ENCODE measurements around the gene MKKS. TPM values are rescaled to one million over a fixed set of nuclear protein-coding genes. Genes with fewer than 3 reads are reported as not detected.

The MKKS gene
- total RNA-seq (2021; ENCODE audit: unreplicated experiment) (19.9 TPM), Bru-seq, nascent RNA (percentile 86 among the genes with signal in this experiment), BruChase-seq, experiment 1, labeled RNA remaining after a 6-hour chase (percentile 82 among the genes with signal in this experiment), BruChase-seq, experiment 2, labeled RNA remaining after a 2-hour chase (percentile 81 among the genes with signal in this experiment)
- polyA plus RNA-seq (2012): 11.5 and 16.3 TPM in 2 replicates
- long read RNA-seq, full-length matches to known transcripts: 74 of 134 reads
- long read RNA-seq, partial matches to known transcripts: 54 of 134 reads
- long read RNA-seq, other reads (novel, unspliced or antisense): 6 of 134 reads

DNA sequence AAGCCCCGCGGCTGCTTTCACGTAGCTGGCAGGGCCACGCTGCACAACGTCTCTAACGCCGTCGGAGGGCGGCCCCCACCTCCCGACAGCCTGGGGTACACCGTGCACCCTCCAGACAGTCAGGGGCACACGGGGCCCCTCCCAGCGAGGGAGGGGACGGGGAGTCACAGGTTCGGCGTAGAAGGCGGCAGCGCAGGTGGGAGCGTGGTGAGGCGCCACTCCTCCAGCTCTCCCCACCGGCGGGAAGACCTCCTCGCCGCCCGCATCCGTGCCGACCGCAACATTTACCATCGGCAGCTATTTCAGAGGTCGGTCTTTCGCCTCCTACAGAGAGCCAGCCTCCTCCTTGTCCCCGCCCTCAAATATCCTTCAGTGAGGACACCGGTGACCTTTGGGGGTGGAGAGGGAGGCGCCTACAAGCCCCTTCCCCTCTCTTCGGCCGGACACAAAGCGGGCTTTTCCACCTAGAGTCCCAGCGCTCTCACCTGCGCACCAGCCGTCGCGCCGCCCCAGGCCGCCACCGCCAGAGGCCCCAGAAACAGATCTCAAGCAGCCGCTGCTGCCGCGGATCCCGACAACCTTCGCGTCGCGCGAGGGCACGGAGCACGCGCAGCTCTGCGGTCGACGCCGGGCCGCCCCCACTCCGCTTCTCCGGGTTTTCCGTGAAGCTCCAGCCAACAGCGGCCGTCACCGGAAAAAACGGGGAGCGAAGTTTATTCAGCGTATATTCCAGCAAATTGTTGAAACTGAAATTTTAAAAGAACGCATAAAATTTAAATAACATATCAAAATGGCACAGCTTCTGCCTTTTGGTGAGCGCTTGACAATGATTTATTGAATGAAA is at the start of gene MKKS:
Gene MKKS (minus strand): TSS at position 600 of the 844 bp plus-strand sequence. CDS start 20,708 bp downstream, outside the sequence.
- Histone ChIP-seq H4K20me1 (ENCODE audit: insufficient read depth) (no peaks in the 10 kb centered on the region), H3K9ac (ENCODE audit: low read length) (peak within 1 kb of the TSS; percentile 85), H3K36me3 (ENCODE audit: control insufficient read depth in 1 of 2, insufficient read depth in 2 of 2, low read length in 2 of 2) (no peaks in the 10 kb centered on the region; a peak in 1 of 4 replicates), H3K4me3 (replicated peaks in 1 of 2; ENCODE audit: low read depth in 1 of 2, low read length in 2 of 2) (peak within 1 kb of the TSS; percentile 63 to 96), H3K79me2 (ENCODE audit: insufficient read depth, low read length) (peaks cover 76% of the 10 kb centered on the region), H3K4me2 (ENCODE audit: low read length) (peak within 1 kb of the TSS; percentile 68), H3K9me3 (ENCODE audit: control insufficient read depth in 1 of 2, insufficient read depth in 1 of 2, low read depth in 1 of 2, low read length in 2 of 2) (no peaks in the 10 kb centered on the region), H2AFZ (ENCODE audit: low read depth, low read length, poor library complexity, severe bottlenecking) (peak within 1 kb of the TSS; percentile 81), H3K4me1 (ENCODE audit: control insufficient read depth in 1 of 2, insufficient read depth in 2 of 2, low read length in 2 of 2) (peaks cover 5 to 33% of the 10 kb centered on the region in 2 experiments), H3K27ac (ENCODE audit: low read depth, low read length) (peak within 1 kb of the TSS; percentile 86), H3K9me2 (ENCODE audit: insufficient read depth) (no peaks in the 10 kb centered on the region), H3K27me3 (ENCODE audit: insufficient read depth, low read length) (no peaks in the 10 kb centered on the region)
- BruUV-seq (replicated peaks): TSS peak; percentile 57
- TF ChIP-seq YY1 (IDR thresholded peaks at IDR 0.05; ENCODE audit: extremely low read depth, insufficient replicate concordance, low read depth, low read length): peak; percentile 76
- peak; percentile 64; the same call in 1 of the 2 replicates for TF ChIP-seq JUND (IDR thresholded peaks at IDR 0.05)
- no peak for TF ChIP-seq RAD21 (IDR thresholded peaks at IDR 0.05; ENCODE audit: low read depth)
- TF ChIP-seq ZBTB33 (IDR thresholded peaks at IDR 0.05; ENCODE audit: extremely low read depth, insufficient replicate concordance, low read length): peak; percentile 26
- TF ChIP-seq, protein P1, sequence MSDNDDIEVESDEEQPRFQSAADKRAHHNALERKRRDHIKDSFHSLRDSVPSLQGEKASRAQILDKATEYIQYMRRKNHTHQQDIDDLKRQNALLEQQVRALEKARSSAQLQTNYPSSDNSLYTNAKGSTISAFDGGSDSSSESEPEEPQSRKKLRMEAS (IDR thresholded peaks at IDR 0.05): peak; percentile 81
- TF ChIP-seq ZNF274 (IDR thresholded peaks at IDR 0.05; ENCODE audit: low read depth, low read length): no peak
- no peak for TF ChIP-seq CBX3 (IDR thresholded peaks at IDR 0.05; ENCODE audit: low read depth)
- TF ChIP-seq ZFX (IDR thresholded peaks at IDR 0.05): peak; percentile 26; the same call in 1 of the 2 replicates
- no peak; the same call in none of the 2 replicates for TF ChIP-seq POLR2AphosphoS5 (IDR thresholded peaks at IDR 0.05; ENCODE audit: low read depth, low read length)
- no peak for TF ChIP-seq EZH2phosphoT487 (IDR thresholded peaks at IDR 0.05; ENCODE audit: borderline replicate concordance)
- TF ChIP-seq, protein P2, sequence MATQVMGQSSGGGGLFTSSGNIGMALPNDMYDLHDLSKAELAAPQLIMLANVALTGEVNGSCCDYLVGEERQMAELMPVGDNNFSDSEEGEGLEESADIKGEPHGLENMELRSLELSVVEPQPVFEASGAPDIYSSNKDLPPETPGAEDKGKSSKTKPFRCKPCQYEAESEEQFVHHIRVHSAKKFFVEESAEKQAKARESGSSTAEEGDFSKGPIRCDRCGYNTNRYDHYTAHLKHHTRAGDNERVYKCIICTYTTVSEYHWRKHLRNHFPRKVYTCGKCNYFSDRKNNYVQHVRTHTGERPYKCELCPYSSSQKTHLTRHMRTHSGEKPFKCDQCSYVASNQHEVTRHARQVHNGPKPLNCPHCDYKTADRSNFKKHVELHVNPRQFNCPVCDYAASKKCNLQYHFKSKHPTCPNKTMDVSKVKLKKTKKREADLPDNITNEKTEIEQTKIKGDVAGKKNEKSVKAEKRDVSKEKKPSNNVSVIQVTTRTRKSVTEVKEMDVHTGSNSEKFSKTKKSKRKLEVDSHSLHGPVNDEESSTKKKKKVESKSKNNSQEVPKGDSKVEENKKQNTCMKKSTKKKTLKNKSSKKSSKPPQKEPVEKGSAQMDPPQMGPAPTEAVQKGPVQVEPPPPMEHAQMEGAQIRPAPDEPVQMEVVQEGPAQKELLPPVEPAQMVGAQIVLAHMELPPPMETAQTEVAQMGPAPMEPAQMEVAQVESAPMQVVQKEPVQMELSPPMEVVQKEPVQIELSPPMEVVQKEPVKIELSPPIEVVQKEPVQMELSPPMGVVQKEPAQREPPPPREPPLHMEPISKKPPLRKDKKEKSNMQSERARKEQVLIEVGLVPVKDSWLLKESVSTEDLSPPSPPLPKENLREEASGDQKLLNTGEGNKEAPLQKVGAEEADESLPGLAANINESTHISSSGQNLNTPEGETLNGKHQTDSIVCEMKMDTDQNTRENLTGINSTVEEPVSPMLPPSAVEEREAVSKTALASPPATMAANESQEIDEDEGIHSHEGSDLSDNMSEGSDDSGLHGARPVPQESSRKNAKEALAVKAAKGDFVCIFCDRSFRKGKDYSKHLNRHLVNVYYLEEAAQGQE (IDR thresholded peaks at IDR 0.05; ENCODE audit: low read depth): no peak
- TF ChIP-seq SIN3A (IDR thresholded peaks at IDR 0.05; ENCODE audit: low read depth): peak; percentile 12; the same call in 1 of the 2 replicates
- TF ChIP-seq SP1 (IDR thresholded peaks at IDR 0.05; ENCODE audit: low read depth): peak; percentile 93
- peak; percentile 40 for TF ChIP-seq TCF7L2 (IDR thresholded peaks at IDR 0.05; ENCODE audit: borderline replicate concordance, extremely low read depth, insufficient read depth, insufficient read length)
- no peak for TF ChIP-seq CEBPB (IDR thresholded peaks at IDR 0.05; ENCODE audit: low read depth)
- POLR2A ChIA-PET: interaction anchor here (0.8 to 2.5 kb wide), 13 partner anchors 9 to 1108 kb away, joined by 3 to 11 read pairs (median 5); partner anchors contain the start of gene ANKEF1
- peak; percentile 67 for ATAC-seq
- CTCF ChIA-PET: interaction anchor here (0.8 to 1.9 kb wide), 5 partner anchors 9 to 816 kb away, joined by 4 to 8 read pairs (median 6); no protein-coding TSS in a partner anchor
- peak; percentile 80 for DNase-seq (ENCODE audit: low read depth, low spot score)
- RAD21 ChIA-PET (ENCODE audit: low non-redundant PET in 1 of 2, low total read pairs in 2 of 2, uncharacterized antibody in 2 of 2, unreplicated experiment in 2 of 2): interaction anchor here (0.6 to 1.6 kb wide), 4 partner anchors 456 to 1109 kb away, joined by 3 to 4 read pairs (median 4); no protein-coding TSS in a partner anchor
- intact Hi-C loops (cut with micrococcal nuclease): loop anchor here (2.0 to 10.0 kb wide), 4 partner anchors 107 to 1111 kb away; partner anchors contain the start of gene JAG1

All from HCT116 (cell line).